Neural cell (in vitro differentiated cells): Measurements from ENCODE around the gene PCDHB6.

Experiments used
- CTCF ChIP-seq: fragments of 450-650 bp; IDR thresholded peaks from 2 replicates; pipeline ENCODE4 v1.5.1; 2014; ENCODE audit warnings: antibody characterized with exemption, mild to moderate bottlenecking, moderate library complexity; ENCODE audit not compliant: poor library complexity, severe bottlenecking
- EZH2 ChIP-seq: fragments of 200-600, 300-800 bp; shearing (Covaris generic), sonication (generic); IDR thresholded peaks from 2 replicates; pipeline ENCODE4 v1.6.1; 2014; ENCODE audit warnings: antibody characterized with exemption, low read length, borderline replicate concordance, mild to moderate bottlenecking; ENCODE audit not compliant: insufficient read depth, poor library complexity, severe bottlenecking
- MXI1 ChIP-seq: fragments of 450-650 bp; conservative IDR thresholded peaks from 2 replicates; pipeline ENCODE4 v1.6.1; 2014; ENCODE audit warnings: antibody characterized with exemption, mild to moderate bottlenecking; ENCODE audit not compliant: poor library complexity, severe bottlenecking
- POLR2AphosphoS5 ChIP-seq: IDR thresholded peaks from 2 replicates; pipeline ENCODE4 v1.6.1; 2012
- REST ChIP-seq: IDR thresholded peaks from 2 replicates; pipeline ENCODE4 v1.6.1; 2012; ENCODE audit warnings: borderline replicate concordance
- SMC3 ChIP-seq: fragments of 450-650 bp; conservative IDR thresholded peaks from 2 replicates; pipeline ENCODE4 v1.6.1; 2014; ENCODE audit warnings: antibody characterized with exemption, mild to moderate bottlenecking, moderate library complexity; ENCODE audit not compliant: poor library complexity

GRCh38 chr5:141135718-141136266, 14.1 kb upstream of the PCDHB6 start:
- TF ChIP-seq CTCF (no peak), REST (no peak), EZH2 (no peak), MXI1 (no peak), SMC3 (no peak), POLR2AphosphoS5 (no peak)
